ENCODE results near the gene DEPDC1B. TPM values are rescaled to one million over a fixed set of nuclear protein-coding genes. Genes with fewer than 3 reads are reported as not detected.

DEPDC1B gene
- total and polyA plus RNA-seq, 2 of the 4 experiments (the other 2 are of a cell fraction): 4.4 to 9.3 TPM

GRCh38 chr5:60649288-60649917 is 50.6 kb downstream of the DEPDC1B start:
- Histone ChIP-seq H3K79me1 (ENCODE audit: low read depth in 1 of 2, low read length in 2 of 2) (peaks cover 16 to 23% of the 10 kb centered on the region in 2 experiments), H3K56ac (ENCODE audit: extremely low read depth, insufficient read depth, low read length) (no peak overlapping the region), H3K9ac (ENCODE audit: low read depth, low read length) (no peak overlapping the region), H3K4ac (ENCODE audit: low read depth, low read length) (no peak overlapping the region), H3K9me3 (ENCODE audit: control insufficient read depth, insufficient read depth, low read length) (no peaks in the 10 kb centered on the region), H3K4me3 (ENCODE audit: insufficient read depth, low read depth, low read length) (no peak overlapping the region), H3K36me3 (ENCODE audit: control insufficient read depth, insufficient read depth, low read length) (no peaks in the 10 kb centered on the region), H2BK5ac (ENCODE audit: low read depth, low read length, poor library complexity, severe bottlenecking) (no peak overlapping the region), H3K27ac (ENCODE audit: insufficient read depth, low read length) (no peak overlapping the region), H3K23ac (ENCODE audit: low read depth, low read length) (no peak overlapping the region), H4K20me1 (ENCODE audit: insufficient read depth, low read length) (peaks cover 3% of the 10 kb centered on the region; the same call in 1 of the 2 replicates), H2BK120ac (ENCODE audit: low read depth, low read length) (no peak overlapping the region), H3K4me1 (ENCODE audit: control insufficient read depth, insufficient read depth, low read length) (no peaks in the 10 kb centered on the region), H2BK15ac (ENCODE audit: low read depth, low read length) (no peak overlapping the region; the same call in 2 of the 3 replicates), H2AK5ac (ENCODE audit: low read depth, low read length) (no peak overlapping the region), H2AK9ac (replicated peaks; ENCODE audit: low read depth, low read length, poor library complexity) (no peak overlapping the region), H4K5ac (ENCODE audit: low read depth, low read length) (no peak overlapping the region), H2BK20ac (ENCODE audit: low read depth, low read length) (no peak overlapping the region), H3K14ac (replicated peaks; ENCODE audit: low read depth, low read length) (no peak overlapping the region), H3K27me3 (ENCODE audit: control insufficient read depth, insufficient read depth, low read length) (no peaks in the 10 kb centered on the region), H3K4me2 (ENCODE audit: low read depth, low read length) (no peak overlapping the region), H4K91ac (ENCODE audit: insufficient read depth, low read depth, low read length) (no peak overlapping the region), H3K18ac (ENCODE audit: low read depth, low read length) (no peak overlapping the region), H4K8ac (ENCODE audit: low read depth in 2 of 2, low read length in 2 of 2) (no peak overlapping the region; a peak in 1 of 4 replicates), H2AFZ (replicated peaks; ENCODE audit: low read length, poor library complexity) (no peak overlapping the region), H3K9me1 (ENCODE audit: insufficient read depth, low read length) (0 out of 2 replicates have a peak, but pooled peaks cover 3% of the 10 kb centered on the region)
- in situ Hi-C loops (cut with MboI; ENCODE audit: low sequenced_read_pairs): no loop called here
- ATAC-seq (ENCODE audit: low read depth): peak; percentile 34
- POLR2A ChIA-PET (ENCODE audit: unreplicated experiment): no interaction called here
- no CpG with 5 or more reads among the region's 1 CpG for WGBS, 2 experiments (ENCODE audit: extremely low coverage in 2 of 2, insufficient read length in 1 of 2)
- BruUV-seq (replicated peaks): no TSS peak
- intact Hi-C loops (cut with micrococcal nuclease): loop anchor here (1.0 to 10.0 kb wide), 2 partner anchors 355 to 839 kb away; no protein-coding TSS in a partner anchor
- CTCF ChIA-PET: interaction anchor here (0.8 to 1.6 kb wide), 7 partner anchors 8 to 528 kb away, joined by 3 to 4 read pairs (median 3); partner anchors contain the start of gene DEPDC1B
- TF ChIP-seq CEBPB (IDR thresholded peaks at IDR 0.05; ENCODE audit: low read depth, low read length) (no peak), RFX5 (IDR thresholded peaks at IDR 0.05; ENCODE audit: low read depth, low read length) (no peak), MXI1 (IDR thresholded peaks at IDR 0.05; ENCODE audit: borderline replicate concordance, low read depth, low read length) (no peak), SMC3 (IDR thresholded peaks at IDR 0.05; ENCODE audit: low read depth, low read length) (peak; percentile 54), POLR2A (IDR thresholded peaks at IDR 0.05; ENCODE audit: low read depth, low read length) (no peak), ELK1 (IDR thresholded peaks at IDR 0.05; ENCODE audit: borderline replicate concordance, low read depth, low read length) (no peak), FOS (IDR thresholded peaks at IDR 0.05; ENCODE audit: low read depth, low read length) (no peak), MAFK (IDR thresholded peaks at IDR 0.05; ENCODE audit: low read depth, low read length) (no peak), NFE2L2 (IDR thresholded peaks at IDR 0.05; ENCODE audit: low read depth, low read length) (no peak), USF2 (IDR thresholded peaks at IDR 0.05; ENCODE audit: low read depth, low read length) (no peak), RAD21 (IDR thresholded peaks at IDR 0.05; ENCODE audit: low read length) (peak; percentile 52), CHD1 (IDR thresholded peaks at IDR 0.05; ENCODE audit: low read depth, low read length) (no peak), MAZ (IDR thresholded peaks at IDR 0.05; ENCODE audit: borderline replicate concordance, low read depth, low read length) (no peak), RCOR1 (IDR thresholded peaks at IDR 0.05; ENCODE audit: insufficient replicate concordance, low read length) (no peak), CTCF (conservative IDR thresholded peaks at IDR 0.05; ENCODE audit: low read depth, low read length) (peak; percentile 69), BHLHE40 (IDR thresholded peaks at IDR 0.05; ENCODE audit: low read depth, low read length) (no peak)
- DNase-seq: peak; percentile 51
- dilution Hi-C loops (cut with HindIII; ENCODE audit: low sequenced_read_pairs, unreplicated experiment): no loop called here

Measured in IMR-90 (cell line).